Measurements from ENCODE around the gene KAT2A. TPM values are rescaled to one million over a fixed set of nuclear protein-coding genes. Genes with fewer than 3 reads are reported as not detected.

The KAT2A gene
- total RNA-seq, 1 experiment from 2014 or later = 43.5 TPM

GRCh38 chr17:42114118-42114517 lies 7.0 kb downstream of the KAT2A start:
- H3T11ph ChIP-seq (ENCODE audit: low read length) = no peak overlapping the region

More at GRCh38 chr17:42114118-42114517, 7.0 kb downstream of the KAT2A start:
- Histone ChIP-seq H4K91ac (ENCODE audit: insufficient read length, low read depth, low read length) (no peak overlapping the region), H2BK12ac (ENCODE audit: insufficient read length, low read depth, low read length) (no peak overlapping the region), H4K5ac (ENCODE audit: insufficient read length, low read depth, low read length) (no peak overlapping the region), H3K79me2 (ENCODE audit: insufficient read depth, low read length) (no peaks in the 10 kb centered on the region), H3K23ac (ENCODE audit: insufficient read length, low read depth, low read length) (no peak overlapping the region), H4K20me1 (ENCODE audit: control insufficient read depth, insufficient read depth, insufficient read length) (no peaks in the 10 kb centered on the region), H4K8ac (replicated peaks; ENCODE audit: insufficient read length, low read depth, low read length) (no peak overlapping the region), H3K9me3 (ENCODE audit: control insufficient read depth, low read depth, low read length) (no peaks in the 10 kb centered on the region), H3K27me3 (ENCODE audit: insufficient read depth, low read length) (no peaks in the 10 kb centered on the region), H3K4me2 (ENCODE audit: insufficient read depth, insufficient read length, low read length) (no peak overlapping the region), H3K56ac (ENCODE audit: insufficient read length, low read depth, low read length) (no peak overlapping the region), H3K18ac (ENCODE audit: insufficient read length, low read depth, low read length) (no peak overlapping the region), H3K27ac (ENCODE audit: insufficient read length, low read depth, low read length) (no peak overlapping the region), H3K9ac (ENCODE audit: extremely low read depth, insufficient read length, low read length) (no peak overlapping the region), H3K23me2 (ENCODE audit: insufficient read length, low read depth, low read length, poor library complexity, severe bottlenecking) (no peaks in the 10 kb centered on the region), H2BK20ac (ENCODE audit: low read depth, low read length, poor library complexity, severe bottlenecking) (no peak overlapping the region), H2AK5ac (ENCODE audit: insufficient read length, low read length) (no peak overlapping the region), H2AFZ (ENCODE audit: low read length) (no peak overlapping the region), H3K4me1 (ENCODE audit: insufficient read depth, low read length) (no peaks in the 10 kb centered on the region), H3K79me1 (ENCODE audit: insufficient read depth, low read depth, low read length, poor library complexity, severe bottlenecking) (no peaks in the 10 kb centered on the region), H2BK5ac (ENCODE audit: insufficient read length, low read length) (no peak overlapping the region), H2BK120ac (ENCODE audit: low read depth, low read length, poor library complexity, severe bottlenecking) (no peak overlapping the region), H3K4ac (ENCODE audit: low read depth, low read length) (no peak overlapping the region), H2BK15ac (ENCODE audit: low read depth, low read length) (no peak overlapping the region), H3K14ac (ENCODE audit: insufficient read depth, low read length) (no peak overlapping the region)
- Mint-ChIP-seq H3K27me3 (ENCODE audit: low read depth) (no peaks in the 10 kb centered on the region; the same call in 1 of the 2 replicates), H3K36me3 (ENCODE audit: insufficient read depth in 1 of 3, low read depth in 3 of 3) (peaks cover 11 to 51% (median 42%) of the 10 kb centered on the region in 3 experiments; a peak in 6 of 7 replicates), H3K27ac (no peak overlapping the region), H3K4me1 (peaks cover 6 to 16% of the 10 kb centered on the region in 2 experiments), H3K4me3 (no peak overlapping the region), H3K9me3 (no peaks in the 10 kb centered on the region)
- WGBS (ENCODE audit: extremely low coverage, insufficient read length, low lambda C conversion rate) = no CpG with 5 or more reads among the region's 9 CpGs
- TF ChIP-seq CTCF (conservative IDR thresholded peaks at IDR 0.05) = no peak
- no peak for DNase-seq
